HepG2 (cell line): ENCODE measurements around the gene RXRG.

ENCODE experiments used
- ATRX ChIP-seq: sonication (generic); formaldehyde crosslinking; IDR thresholded peaks from 2 replicates; pipeline ENCODE4 v1.4.0; 2020; ENCODE audit warnings: missing genetic modification reagents, borderline replicate concordance
- BORCS8-MEF2B ChIP-seq: sonication (generic); formaldehyde crosslinking; IDR thresholded peaks from 2 replicates; pipeline ENCODE4 v1.8.0; 2022; ENCODE audit warnings: mild to moderate bottlenecking, missing genetic modification reagents
- FOXK1 ChIP-seq: sonication (generic); formaldehyde crosslinking; IDR thresholded peaks from 2 replicates; pipeline ENCODE4 v1.4.0; 2020; ENCODE audit warnings: low read depth, missing genetic modification reagents, borderline replicate concordance
- RAD21 ChIP-seq: fragments of 450-650 bp; formaldehyde crosslinking; IDR thresholded peaks from 2 replicates; pipeline ENCODE4 v1.5.0; 2020; ENCODE audit warnings: mild to moderate bottlenecking
- TAF1 ChIP-seq: sonication (generic); formaldehyde crosslinking; IDR thresholded peaks from 2 replicates; pipeline ENCODE4 v1.4.0; 2020; ENCODE audit warnings: missing genetic modification reagents
- ZNF44 ChIP-seq: sonication (generic); formaldehyde crosslinking; IDR thresholded peaks from 2 replicates; pipeline ENCODE4 v1.5.1; 2020; ENCODE audit warnings: mild to moderate bottlenecking, missing genetic modification reagents
- TF ChIP-seq, protein P1 (sequence below): sonication (generic); IDR thresholded peaks from 2 replicates; pipeline ENCODE4 v1.6.1; 2016; ENCODE audit warnings: low read depth, borderline replicate concordance

DNA sequence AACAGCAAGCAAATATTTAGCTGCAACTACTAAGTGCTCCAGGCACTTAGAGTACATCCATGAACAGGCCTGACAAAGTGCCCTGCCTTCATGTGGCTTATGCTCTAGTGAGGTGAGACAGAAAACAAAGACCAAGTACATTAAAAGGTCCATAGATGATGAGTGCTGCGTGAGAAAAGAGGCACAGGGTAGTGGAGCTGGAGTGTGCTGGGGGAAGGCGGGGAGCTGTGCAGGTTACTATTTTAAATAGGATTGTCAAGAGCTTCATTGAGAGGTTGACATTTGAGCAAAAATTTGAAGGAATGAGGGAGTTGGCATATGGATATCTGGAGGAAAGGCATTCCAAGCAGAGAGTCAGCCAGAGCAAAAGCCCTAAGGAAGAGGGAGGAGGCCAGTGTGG, 29.3 kb upstream of the RXRG start:
- TF ChIP-seq BORCS8-MEF2B (CRISPR knock-in tag) (no peak), ATRX (CRISPR knock-in tag) (no peak), ZNF44 (CRISPR knock-in tag) (no peak), RAD21 (CRISPR knock-in tag) (no peak), TAF1 (CRISPR knock-in tag) (no peak), FOXK1 (CRISPR knock-in tag) (no peak)
- TF ChIP-seq, protein P1, sequence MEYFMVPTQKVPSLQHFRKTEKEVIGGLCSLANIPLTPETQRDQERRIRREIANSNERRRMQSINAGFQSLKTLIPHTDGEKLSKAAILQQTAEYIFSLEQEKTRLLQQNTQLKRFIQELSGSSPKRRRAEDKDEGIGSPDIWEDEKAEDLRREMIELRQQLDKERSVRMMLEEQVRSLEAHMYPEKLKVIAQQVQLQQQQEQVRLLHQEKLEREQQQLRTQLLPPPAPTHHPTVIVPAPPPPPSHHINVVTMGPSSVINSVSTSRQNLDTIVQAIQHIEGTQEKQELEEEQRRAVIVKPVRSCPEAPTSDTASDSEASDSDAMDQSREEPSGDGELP = no peak
